Nephron (organoid): Measurements from ENCODE around the gene ZNF555.
"Not testable (repeated sequence)": the region's sequence is repeated elsewhere in the genome, so short reads cannot be mapped to it uniquely, and the experiment has no call there.

Experiments
- H3K27ac Mint-ChIP-seq, 3 experiments: 2 replicates each; pipeline ENCODE4 v1.8.0; 2020; ENCODE audit warnings: mixed read lengths in 3 of 3, mild to moderate bottlenecking in 2 of 3, moderate library complexity in 1 of 3
- H3K27me3 Mint-ChIP-seq: 2 replicates; pipeline ENCODE4 v1.8.0; 2021; ENCODE audit warnings: low read depth, mild to moderate bottlenecking, moderate library complexity, mixed read lengths
- H3K36me3 Mint-ChIP-seq: 2 replicates; pipeline ENCODE4 v1.8.0; 2020; ENCODE audit warnings: low read depth, mixed read lengths
- H3K4me1 Mint-ChIP-seq: 2 replicates; pipeline ENCODE4 v1.8.0; 2020; ENCODE audit warnings: mixed read lengths
- H3K4me3 Mint-ChIP-seq, 3 experiments: 2 replicates each; pipeline ENCODE4 v1.8.0; 2020; ENCODE audit warnings: mild to moderate bottlenecking in 3 of 3, mixed read lengths in 3 of 3, moderate library complexity in 2 of 3
- H3K9me3 Mint-ChIP-seq: 2 replicates; pipeline ENCODE4 v1.8.0; 2020; ENCODE audit warnings: mixed read lengths
- CTCF ChIP-seq, 3 experiments: fragments of 200-600 bp; sonication (generic); IDR thresholded peaks; one replicate each; pipeline ENCODE4 v1.5.0; 2021; ENCODE audit warnings: antibody characterized with exemption in 3 of 3; ENCODE audit not compliant: unreplicated experiment in 3 of 3

ZNF555 gene

GRCh38 chr19:2902590-2903218, 61.4 kb downstream of the ZNF555 start:
- Mint-ChIP-seq H3K27ac (no peak overlapping the region), H3K36me3 (peaks cover 5% of the 10 kb centered on the region), H3K9me3 (peaks cover 8% of the 10 kb centered on the region), H3K27me3 (no peaks in the 10 kb centered on the region), H3K4me1 (peaks cover 21% of the 10 kb centered on the region), H3K4me3 (peak overlapping the region; percentile 74 to 100 (median 74))
- no peak for TF ChIP-seq CTCF (IDR thresholded peaks at IDR 0.05; ENCODE audit: unreplicated experiment in 3 of 3)

GRCh38 chr19:2903326-2903725, 62.1 kb downstream of the ZNF555 start:
- H3K36me3 Mint-ChIP-seq, H3K27me3 Mint-ChIP-seq, H3K27ac Mint-ChIP-seq: not testable (repeated sequence)

GRCh38 chr19:2905918-2906519, 64.7 kb downstream of the ZNF555 start:
- H3K9me3 Mint-ChIP-seq = peaks cover 11% of the 10 kb centered on the region
- H3K36me3 Mint-ChIP-seq = peaks cover 15% of the 10 kb centered on the region
- no peak for TF ChIP-seq CTCF (IDR thresholded peaks at IDR 0.05; ENCODE audit: unreplicated experiment in 3 of 3)
- no peak overlapping the region for H3K4me3 Mint-ChIP-seq
- H3K4me1 Mint-ChIP-seq = peaks cover 17% of the 10 kb centered on the region
- no peak overlapping the region for H3K27ac Mint-ChIP-seq
- H3K27me3 Mint-ChIP-seq = peaks cover 3% of the 10 kb centered on the region

More at GRCh38 chr19:2903326-2903725, 62.1 kb downstream of the ZNF555 start:
- H3K9me3 Mint-ChIP-seq = not testable (repeated sequence)
- Mint-ChIP-seq H3K4me1 (peaks cover 21% of the 10 kb centered on the region), H3K4me3 (peak overlapping the region; percentile 60 to 62 (median 62))

GRCh38 chr19:2906631-2907195, 65.4 kb downstream of the ZNF555 start:
- H3K27ac Mint-ChIP-seq = no peak overlapping the region
- peaks cover 14% of the 10 kb centered on the region for H3K9me3 Mint-ChIP-seq
- no peak for TF ChIP-seq CTCF (IDR thresholded peaks at IDR 0.05; ENCODE audit: unreplicated experiment in 3 of 3)

More at GRCh38 chr19:2906631-2907195, 65.4 kb downstream of the ZNF555 start:
- Mint-ChIP-seq H3K4me1 (peaks cover 15% of the 10 kb centered on the region), H3K36me3 (peaks cover 18% of the 10 kb centered on the region), H3K4me3 (no peak overlapping the region), H3K27me3 (peaks cover 3% of the 10 kb centered on the region)
